ENCODE measurements around the gene TSFM. TPM values are rescaled to one million over a fixed set of nuclear protein-coding genes. Genes with fewer than 3 reads are reported as not detected.
A peak's percentile ranks its signal among the peaks of the same experiment; 100 is the strongest.

TSFM gene
- total and polyA plus RNA-seq, 2 of the 13 experiments (the other 11 are each of a cell fraction or from before 2014, with no cell fraction given): 29.8 to 68.3 TPM

- TF ChIP-seq THAP8 (CRISPR knock-in tag; IDR thresholded peaks at IDR 0.05; ENCODE audit: borderline replicate concordance) (no peak; the same call in 1 of the 2 replicates), RBM22 (optimal IDR thresholded peaks at IDR 0.05; ENCODE audit: low read length) (peak; percentile 39), ZNF589 (CRISPR knock-in tag; conservative IDR thresholded peaks at IDR 0.05) (peak; percentile 88), ZNF614 (CRISPR knock-in tag; IDR thresholded peaks at IDR 0.05; ENCODE audit: borderline replicate concordance) (peak; percentile 90; the same call in 1 of the 2 replicates), ZNF691 (CRISPR knock-in tag; IDR thresholded peaks at IDR 0.05; ENCODE audit: borderline replicate concordance, low read depth) (no peak; the same call in 1 of the 2 replicates), ZNF318 (CRISPR knock-in tag; IDR thresholded peaks at IDR 0.05) (no peak; the same call in none of the 2 replicates), CBX5 (CRISPR knock-in tag; IDR thresholded peaks at IDR 0.05; ENCODE audit: borderline replicate concordance) (peak; percentile 43; the same call in 1 of the 2 replicates), ZNF766 (CRISPR knock-in tag; IDR thresholded peaks at IDR 0.05; ENCODE audit: borderline replicate concordance) (peak; percentile 92; the same call in 1 of the 2 replicates), GPN1 (CRISPR knock-in tag; IDR thresholded peaks at IDR 0.05; ENCODE audit: borderline replicate concordance) (no peak), SIN3A (IDR thresholded peaks at IDR 0.05; ENCODE audit: borderline replicate concordance, low read depth, low read length) (peak; percentile 86; the same call in 1 of the 2 replicates), TRAFD1 (CRISPR knock-in tag; IDR thresholded peaks at IDR 0.05; ENCODE audit: borderline replicate concordance) (no peak; the same call in 1 of the 2 replicates), GLMP (CRISPR knock-in tag; IDR thresholded peaks at IDR 0.05; ENCODE audit: borderline replicate concordance) (no peak)
These were observed 30.6 kb upstream of the TSFM start, which contains the start of gene CDK4 (continued) for GRCh38 chr12:57751788-57752667.
